Activated CD4-positive, CD25-positive, alpha-beta regulatory T cell treated with anti-CD3 and anti-CD28 coated beads, Interleukin-2, amount 50 U/mL, for 16 hours (primary cell): ENCODE data around the gene FGF14.

Experiments used
- DNase-seq: peaks from one replicate; pipeline ENCODE4 v3.0.0-alpha.2; 2020; ENCODE audit warnings: low read depth, low spot score

FGF14 gene

DNA sequence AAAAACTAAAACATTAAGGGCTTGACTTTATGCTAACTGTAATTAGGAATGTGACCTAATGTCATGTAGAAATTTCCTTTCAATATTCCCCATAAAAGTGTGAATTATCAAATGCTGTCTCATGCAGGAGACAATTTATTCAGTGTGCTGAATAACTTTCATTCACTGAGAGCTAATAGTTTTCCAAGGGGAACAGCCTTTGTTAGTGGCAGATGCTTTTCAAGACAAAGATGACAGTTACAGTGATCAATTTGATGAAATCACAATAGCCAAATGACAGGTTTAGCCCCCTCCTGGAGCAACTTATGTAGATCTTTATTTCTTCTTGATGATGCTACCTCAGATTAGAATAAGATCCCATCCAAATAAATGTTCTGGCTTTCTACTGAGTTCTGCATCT lies 673.8 kb downstream of the FGF14 start:
- DNase-seq: no peak

DNA sequence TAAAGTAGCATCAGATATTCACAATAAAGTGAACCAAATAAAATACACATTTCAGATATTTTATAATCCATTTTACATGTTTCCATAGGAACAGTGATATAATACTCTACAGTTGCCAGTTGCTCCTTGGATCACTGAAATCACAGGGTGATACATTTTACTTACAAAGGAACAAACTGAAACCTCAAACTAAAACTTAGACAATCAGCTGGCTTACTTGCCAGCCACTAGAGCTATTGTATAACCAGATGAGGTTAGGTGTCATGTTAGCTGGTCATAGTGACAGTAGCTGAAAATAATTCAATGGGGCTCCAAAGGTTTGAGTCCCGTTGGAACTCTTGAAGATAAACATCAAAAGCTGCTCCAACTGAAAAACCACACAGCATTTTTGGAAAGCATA lies 674.7 kb downstream of the FGF14 start:
- DNase-seq: no peak

DNA sequence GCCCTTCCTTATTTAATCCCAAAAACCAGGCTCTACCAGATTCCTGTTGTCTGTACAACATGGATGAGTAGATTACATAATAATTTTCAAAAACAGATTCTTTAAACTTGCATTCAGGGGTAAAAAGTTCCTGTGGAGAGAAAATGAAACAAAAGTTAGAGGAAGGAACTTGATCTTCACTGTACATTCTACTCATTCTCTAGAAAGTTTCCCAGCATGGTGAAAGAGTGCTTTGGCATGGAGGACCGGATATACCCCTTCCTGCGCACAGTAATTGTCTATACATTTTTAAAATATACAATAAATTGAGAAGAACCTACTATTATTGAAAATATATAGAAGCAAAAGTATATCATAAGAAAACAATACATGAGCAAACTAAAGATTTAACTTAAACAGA lies 675.2 kb downstream of the FGF14 start:
- DNase-seq: no peak

DNA sequence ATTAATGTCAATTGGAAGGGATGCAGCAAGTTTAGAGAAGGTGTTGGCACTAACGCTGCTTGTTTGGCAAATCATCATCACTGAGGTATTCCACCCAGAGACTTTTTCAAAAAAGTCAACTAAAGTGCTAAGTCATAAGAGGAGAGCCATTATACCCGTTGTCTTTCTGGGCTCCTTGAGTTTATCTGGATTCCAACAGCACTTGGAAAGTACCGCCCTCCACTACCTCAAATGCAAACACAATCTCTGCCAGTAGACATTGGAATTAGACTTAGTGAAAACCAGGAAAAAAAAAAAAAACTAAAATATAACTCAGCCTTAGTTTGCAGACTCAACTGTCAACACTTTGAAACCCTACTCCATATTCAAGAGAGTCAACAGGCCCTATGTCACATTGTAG lies 683.4 kb downstream of the FGF14 start:
- DNase-seq: no peak

DNA sequence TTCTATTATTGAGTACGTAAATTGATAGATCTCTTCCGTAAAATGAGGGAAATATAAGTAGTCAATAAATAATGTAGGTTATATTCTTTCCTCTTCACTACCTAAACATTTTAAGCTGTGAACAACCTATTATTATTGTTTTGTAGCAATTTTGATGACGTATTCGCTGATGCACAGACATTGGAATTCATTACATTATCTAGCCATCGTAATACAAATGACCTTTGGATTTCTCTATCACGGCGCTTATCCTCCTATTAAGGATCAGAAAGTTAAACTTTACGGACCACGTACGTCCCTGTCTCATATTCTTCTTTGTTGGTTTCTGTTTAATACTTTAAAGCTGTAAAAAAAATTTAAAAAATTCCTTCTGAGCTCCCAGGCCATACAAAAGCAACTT lies 684.5 kb downstream of the FGF14 start:
- DNase-seq: no peak

DNA sequence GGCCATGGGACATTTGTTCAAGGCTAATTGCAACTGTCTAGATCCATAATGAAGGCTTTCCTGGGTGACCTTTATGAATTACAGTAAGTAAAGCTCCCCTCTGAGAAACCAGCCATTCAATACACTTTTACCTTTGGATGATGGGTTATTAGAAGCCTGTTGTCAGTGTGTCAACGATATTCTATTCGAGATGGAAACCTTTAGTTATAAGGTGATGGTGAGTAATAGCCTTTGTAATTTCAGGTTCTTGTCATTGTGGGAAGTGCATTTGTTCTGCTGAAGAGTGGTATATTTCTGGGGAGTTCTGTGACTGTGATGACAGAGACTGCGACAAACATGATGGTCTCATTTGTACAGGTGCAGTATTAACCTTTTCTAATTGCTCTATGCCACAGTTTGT lies 687.7 kb downstream of the FGF14 start:
- no peak for DNase-seq

DNA sequence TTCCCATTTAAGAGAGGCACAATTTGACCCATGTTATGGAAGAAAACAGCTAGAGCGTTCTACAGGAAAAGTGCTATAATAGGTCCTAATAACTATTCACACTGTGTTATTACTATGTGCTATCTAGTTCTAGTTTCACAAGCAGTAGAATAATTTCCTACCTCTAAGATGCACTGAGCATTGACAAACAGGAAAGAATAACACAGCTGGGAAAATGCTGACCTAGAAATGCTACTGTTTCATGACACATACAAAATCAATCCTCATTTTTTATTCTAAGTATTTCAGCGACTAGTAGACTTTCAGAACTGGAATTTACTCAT lies 689.9 kb downstream of the FGF14 start:
- DNase-seq: no peak

DNA sequence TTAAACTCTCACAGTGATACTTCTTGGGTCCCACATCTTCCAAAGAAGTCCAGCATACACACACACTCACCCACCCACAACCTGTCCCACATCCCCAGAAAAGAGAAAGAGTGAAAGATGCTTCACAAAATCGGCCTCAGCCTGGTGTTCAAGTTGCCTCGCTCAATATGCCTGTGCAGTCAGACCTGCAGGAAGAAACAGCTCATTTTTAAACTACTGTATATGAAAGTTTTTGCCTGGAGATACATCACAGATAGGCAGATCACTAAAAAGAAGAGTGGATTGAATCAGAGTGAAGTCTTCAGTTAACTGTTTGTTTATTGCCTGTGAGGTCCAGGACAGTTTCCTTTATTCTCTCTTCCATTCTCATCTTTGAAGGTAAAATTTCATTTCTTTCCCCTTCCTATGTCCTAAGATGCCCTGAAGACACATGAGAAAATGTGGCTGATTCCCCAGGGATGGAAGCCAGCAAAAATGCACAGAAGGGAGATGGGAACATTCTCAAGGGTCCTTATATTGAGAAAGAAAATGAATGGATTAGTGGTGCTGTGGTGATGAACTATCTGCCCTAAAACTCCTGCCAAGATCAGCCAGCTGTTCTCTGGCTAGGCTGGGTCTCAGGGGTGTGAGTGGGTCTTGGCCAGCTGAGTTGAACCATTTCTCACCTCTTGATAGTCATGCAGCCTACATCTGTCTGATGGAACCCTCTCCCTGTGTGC lies 690.4 kb downstream of the FGF14 start:
- no peak for DNase-seq

DNA sequence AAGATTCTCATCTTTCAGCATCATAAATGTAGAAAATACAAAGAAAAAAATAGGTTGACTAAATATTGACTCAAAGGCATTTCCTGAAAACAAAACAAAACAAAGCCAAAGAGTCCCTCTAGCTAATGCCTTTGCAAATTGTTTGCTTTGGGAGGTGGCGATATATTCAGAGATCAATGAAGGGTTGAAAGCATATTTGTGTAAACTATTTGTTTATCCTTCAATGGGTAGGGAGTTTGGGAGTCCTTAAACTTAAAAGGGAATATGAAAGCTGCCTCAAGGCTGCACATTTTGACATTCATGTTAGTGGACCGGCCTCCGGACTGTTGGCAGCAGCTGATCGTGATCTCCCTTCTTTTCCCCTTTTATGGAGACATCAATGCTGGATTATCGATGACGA lies 691.9 kb downstream of the FGF14 start:
- no peak for DNase-seq

DNA sequence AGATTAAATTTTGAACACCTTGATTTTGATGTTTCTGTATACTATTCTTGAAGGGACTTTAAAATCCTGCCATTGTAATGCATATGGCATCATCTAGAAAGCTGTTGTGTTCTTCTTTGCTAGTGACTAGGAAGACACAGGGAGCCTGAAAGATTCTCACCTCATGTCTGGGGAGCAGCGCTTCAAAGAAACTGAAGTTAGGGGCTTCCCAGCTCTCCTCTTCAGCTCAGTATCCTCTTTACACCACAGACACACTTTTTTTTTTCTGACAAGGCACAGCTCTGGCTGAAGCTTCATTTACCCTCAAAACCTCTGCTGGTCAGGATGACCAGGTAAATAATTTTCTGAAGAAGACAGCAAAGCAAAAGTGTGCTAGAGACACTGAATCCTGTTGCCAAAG lies 693.7 kb downstream of the FGF14 start:
- DNase-seq: no peak

DNA sequence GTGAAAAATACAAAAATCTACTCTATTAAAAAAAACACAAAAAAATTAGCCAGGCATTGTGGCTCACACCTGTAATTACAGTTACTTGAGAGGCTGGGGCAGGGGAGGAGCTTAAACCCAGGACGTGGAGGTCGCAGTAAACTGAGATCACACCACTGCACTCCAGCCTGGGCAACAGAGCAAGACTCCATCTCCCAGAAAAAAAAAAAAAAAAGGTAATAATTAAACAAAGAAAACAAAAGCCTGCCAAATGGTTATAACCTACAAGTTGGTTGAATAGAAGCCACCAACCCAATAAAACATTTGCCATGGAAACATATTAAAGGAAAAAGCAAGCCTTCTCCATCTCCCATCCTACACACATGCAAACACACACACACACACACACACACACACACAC lies 694.2 kb downstream of the FGF14 start:
- no peak for DNase-seq

DNA sequence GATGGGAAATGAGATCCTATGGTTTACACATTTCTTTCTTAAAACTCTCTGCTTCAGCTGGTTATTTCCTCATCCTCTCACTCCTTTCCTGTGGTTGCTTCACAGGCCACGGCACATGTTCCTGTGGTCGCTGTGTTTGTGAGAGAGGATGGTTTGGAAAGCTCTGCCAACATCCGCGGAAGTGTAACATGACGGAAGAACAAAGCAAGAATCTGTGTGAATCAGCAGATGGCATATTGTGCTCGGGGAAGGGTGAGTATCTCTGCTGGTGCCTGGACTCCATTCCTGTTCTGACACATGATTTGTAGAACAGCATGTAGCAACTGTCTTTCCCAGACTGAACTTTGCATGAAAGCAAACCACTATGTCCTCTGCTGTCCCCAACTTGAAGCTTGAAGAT lies 695.2 kb downstream of the FGF14 start:
- DNase-seq: no peak

DNA sequence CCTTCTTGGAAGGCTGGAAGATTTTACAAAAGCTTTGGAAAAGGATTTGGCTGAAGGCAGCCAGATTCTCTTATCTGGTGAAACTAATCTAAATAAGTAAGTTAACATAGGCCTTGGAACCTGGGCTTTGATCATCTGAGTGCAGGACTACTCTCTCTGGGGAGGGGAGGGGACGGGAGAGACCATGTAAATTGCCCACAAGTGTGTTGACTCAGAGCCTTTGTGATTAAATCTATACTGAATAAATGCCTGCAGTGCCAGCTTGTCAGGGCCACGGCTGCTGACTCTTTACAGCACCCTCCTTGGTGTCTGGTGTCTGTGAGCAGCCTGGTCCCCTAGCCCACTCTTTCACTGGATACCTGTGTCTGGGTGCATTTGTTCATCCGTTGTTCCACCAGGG lies 698.0 kb downstream of the FGF14 start:
- DNase-seq: no peak

DNA sequence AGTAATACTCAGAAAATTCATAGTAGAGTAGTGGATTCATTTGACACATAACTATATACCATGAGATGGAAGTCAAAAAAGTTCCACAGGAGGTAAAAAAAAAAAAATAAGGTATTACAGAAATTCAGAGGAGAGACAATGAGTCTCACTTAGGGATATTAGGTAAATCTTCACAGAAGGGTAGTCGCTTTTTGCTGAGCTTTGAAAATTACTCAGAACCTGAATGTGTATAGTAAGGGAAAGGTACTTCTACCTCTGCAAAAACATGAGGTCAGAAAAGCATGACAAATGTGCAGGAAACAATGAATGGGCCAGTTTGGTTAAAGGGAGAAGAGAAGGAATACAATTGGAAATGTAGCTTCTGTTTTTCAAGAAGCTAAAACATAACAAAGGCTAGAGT lies 698.8 kb downstream of the FGF14 start:
- DNase-seq: no peak

DNA sequence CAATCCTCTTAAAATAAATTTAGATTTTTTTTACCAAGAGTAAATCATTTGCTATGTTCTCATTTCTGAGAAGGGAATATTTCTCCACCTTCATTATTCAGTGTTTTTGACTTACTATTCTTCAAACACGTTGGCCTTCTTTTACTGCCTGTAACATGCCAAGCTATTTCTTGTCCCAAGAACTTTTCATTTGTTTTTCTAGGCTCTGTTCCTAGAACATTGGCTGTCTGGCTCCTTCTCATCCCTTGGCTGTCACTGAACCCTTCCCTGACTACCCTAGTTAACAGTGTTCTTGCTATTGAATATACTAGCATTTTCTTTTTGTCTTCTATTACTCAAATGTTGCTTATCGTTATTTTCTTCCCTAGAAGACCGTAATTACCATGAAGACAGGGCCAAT lies 701.2 kb downstream of the FGF14 start:
- no peak for DNase-seq

DNA sequence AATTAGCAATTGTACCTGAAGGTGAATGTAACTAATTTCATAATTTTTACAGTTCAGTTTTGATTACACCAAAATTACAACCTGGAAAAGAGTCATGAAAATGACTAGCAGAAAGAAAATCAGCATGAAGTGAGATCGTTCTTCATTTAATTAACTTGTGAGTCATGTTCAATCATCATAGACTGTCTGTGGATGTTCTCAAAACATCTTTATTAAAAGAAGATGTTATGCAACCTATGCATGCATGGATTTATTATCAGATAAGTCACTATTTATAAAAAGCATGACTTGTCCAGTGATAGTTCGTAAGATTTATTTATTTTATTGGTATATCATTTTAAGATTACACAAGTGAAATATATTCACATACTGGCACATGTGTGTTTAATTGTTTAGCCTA lies 703.4 kb downstream of the FGF14 start:
- DNase-seq: no peak

DNA sequence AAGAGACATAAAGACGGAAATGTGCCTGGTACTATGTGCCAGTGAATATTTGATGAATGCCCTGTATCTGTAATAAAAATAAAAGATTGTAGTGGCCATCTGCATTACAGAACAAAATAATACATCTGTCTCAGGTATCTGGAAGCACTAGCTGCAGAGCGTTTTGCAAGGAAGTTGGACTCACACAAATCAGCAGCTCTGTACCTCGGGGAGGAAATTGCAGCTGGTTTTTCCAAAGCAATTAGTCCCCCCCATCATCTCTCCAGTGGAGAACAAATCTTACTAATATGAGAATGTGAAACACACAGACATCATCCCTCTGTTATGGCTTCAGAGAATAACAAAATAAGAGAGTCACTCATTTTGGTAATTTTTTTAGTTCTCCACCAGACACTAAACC lies 704.1 kb downstream of the FGF14 start:
- no peak for DNase-seq

DNA sequence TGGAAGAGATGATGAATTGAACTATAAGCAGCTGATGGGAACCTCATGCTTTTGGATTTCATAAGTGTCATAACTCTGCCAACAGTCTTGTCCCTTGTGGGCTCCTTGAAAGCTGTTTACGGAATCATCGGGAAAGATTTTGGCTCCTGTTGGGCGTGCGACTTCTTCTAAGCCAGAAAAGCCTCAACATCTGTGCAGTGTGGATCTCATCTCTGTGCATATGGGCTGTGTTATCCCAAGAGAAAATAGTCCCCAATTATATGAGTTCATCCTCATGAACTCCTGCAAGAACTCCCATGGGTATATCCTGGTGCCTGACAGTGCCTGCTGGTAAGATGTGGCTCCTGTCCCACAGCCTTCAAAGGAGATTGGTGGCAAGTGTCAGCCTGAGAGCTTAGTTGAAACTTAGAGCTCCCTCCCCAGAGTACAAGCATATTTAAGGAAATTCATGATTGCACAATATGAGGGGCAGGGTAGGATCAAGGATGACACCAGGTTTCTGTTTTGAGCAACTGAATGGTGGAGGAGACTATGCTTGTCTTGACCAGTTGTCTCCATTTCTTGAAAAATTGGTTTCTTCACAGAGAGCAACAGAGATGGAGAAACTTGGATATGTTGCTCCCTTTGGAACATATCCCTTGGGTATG lies 705.9 kb downstream of the FGF14 start:
- DNase-seq: no peak

DNA sequence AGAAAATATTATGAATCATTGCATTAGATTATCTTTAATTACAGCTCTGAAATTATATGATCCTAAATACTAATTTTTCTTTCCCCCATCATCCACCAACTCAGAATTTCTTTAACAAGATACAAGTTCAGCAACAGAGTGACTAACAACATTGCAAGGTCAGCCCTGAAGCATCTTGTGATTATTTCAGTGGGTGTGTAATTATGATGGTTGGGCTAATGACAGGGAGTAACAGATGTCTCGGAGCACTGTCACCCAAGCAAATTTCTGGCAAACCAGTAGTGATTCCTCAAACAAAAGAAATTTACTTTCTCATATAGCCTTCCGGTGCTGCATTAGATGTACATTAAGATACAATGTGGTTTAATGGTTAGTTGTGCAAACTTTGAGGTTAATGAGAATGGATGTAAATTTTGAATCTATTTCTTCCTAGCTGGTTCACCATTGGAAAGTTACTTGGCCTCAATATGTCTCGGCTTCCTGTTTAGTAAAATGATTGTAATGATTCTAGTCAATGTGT lies 710.4 kb downstream of the FGF14 start:
- no peak for DNase-seq

DNA sequence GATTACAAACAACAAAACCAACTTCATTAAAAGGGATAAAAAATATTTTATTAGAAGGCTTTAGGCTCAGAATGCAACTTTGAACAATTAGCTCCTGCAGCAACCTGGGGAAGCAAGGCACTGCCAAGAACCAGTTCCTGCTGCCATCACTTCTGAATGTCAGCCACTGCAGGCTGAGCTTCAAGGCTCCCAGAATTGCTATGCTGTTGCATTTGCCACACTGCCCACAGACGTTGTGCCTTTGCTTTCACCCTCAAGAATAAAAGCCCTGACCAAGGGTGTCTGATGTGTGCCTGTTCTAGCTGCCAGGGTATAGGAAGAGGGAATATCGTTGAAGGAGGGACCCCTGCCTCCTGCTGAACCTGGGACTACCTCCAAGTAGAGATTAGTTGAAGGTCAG lies 711.0 kb downstream of the FGF14 start:
- no peak for DNase-seq

DNA sequence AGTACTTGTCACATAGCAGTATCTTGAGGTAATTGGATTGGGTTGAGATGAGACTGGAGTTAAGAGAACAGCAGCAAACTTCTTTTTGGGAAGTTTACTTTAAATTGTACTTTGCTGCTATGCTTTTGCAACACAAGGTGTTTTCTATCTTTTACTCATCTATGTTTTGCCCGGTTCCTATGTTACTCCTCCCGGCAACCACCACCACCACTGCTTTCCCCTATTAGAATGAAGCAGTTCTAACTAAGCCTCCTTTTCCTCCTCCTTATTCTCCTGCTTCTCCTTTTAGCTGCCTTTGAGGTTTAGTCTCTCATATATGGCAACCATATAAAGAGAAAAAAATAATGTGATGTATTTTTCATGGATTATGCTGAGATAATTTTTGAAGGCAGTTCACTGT lies 715.8 kb downstream of the FGF14 start:
- DNase-seq: no peak

DNA sequence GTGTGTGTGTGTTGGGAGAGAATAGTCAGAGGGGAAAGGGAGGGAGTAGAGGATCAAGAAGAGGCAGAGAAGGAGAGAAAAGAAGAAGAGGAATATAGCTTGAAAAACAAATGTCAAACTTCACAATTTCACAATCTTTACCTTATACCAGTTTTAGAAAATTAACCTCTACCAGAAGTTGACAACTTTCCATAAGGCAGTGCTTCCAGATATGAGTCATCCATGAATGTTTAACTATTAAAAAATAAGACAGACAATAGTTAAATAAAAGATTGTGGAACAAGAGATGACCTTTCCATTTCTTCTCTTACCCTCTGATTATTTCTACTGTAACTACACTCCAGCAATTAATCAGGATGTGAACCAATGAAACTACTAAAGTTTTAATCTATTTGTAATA lies 720.0 kb downstream of the FGF14 start:
- no peak for DNase-seq

DNA sequence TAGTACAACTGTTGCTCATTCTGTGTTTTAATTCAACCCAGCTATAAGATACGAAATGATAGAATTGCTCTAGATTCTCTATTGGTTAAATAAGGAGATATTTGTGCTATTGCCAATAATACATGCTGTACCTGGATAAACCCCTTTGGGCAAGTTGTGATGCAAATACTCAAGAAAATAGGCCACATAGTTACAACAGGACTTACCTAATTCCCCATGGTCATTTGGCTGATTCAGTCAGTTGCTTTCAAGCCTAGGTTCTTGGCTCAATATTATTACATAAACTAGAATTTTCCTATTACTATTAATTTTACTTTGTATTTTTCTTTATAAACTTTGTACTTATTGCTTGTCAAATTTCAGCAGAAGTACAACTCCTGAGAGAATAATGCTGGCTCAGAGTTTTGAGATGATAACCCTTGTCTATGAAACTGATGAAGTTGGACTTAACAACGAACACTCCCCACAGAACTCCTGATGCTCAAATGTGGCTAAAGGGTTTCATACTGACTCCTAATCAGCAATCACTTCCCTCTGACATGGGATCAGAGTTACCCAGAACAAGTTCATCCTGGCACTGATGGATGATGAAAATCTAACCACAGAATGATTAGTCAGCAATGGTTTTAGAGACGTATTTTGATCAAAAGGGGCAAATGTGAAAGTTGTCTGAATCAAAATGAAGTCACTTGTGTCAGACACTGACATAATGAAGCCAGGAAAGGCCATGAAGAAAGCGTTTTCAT lies 728.3 kb downstream of the FGF14 start:
- DNase-seq: no peak
